Fibroblast of lung (primary cell): ENCODE data around the gene FOXL3.

Experiments used
- CTCF ChIP-seq, 2 donors: IDR thresholded peaks in 1 of 2; conservative IDR thresholded peaks in 1 of 2; 1 replicate in 1 of 2; 2 replicates in 1 of 2; pipeline ENCODE4 v1.5.1; 2011 to 2012; ENCODE audit warnings: low read length in 2 of 2, control low read depth in 1 of 2, inconsistent platforms in 1 of 2, low read depth in 1 of 2, mild to moderate bottlenecking in 1 of 2
- EZH2 ChIP-seq: IDR thresholded peaks from 2 replicates; pipeline ENCODE4 v1.5.1; 2012; ENCODE audit warnings: low read length, control low read depth, mild to moderate bottlenecking; ENCODE audit errors: missing control alignments

GRCh38 chr7:260441-261281 lies 29.3 kb upstream of the FOXL3 start:
- TF ChIP-seq CTCF (conservative IDR thresholded peaks at IDR 0.05 in 1 of 2, IDR thresholded peaks at IDR 0.05 in 1 of 2; ENCODE audit: low read depth in 1 of 2, low read length in 2 of 2) (no peak), EZH2 (no peak)
